DOHH2 (cell line): Measurements from ENCODE around the gene LYRM2.

Source experiments
- CTCF ChIP-seq: fragments of 200-600 bp; sonication (generic); IDR thresholded peaks from one replicate; pipeline ENCODE4 v1.5.1; 2014; ENCODE audit warnings: antibody characterized with exemption, mild to moderate bottlenecking, low read depth, low read length; ENCODE audit not compliant: poor library complexity, severe bottlenecking
- EZH2phosphoT487 ChIP-seq: fragments of 200-600 bp; sonication (generic); IDR thresholded peaks from 2 replicates; pipeline ENCODE4 v1.6.1; 2017; ENCODE audit warnings: borderline replicate concordance, mild to moderate bottlenecking, antibody characterized with exemption, low read length, moderate library complexity, mixed read lengths

GRCh38 chr6:89597988-89598387 is 40.6 kb downstream of the LYRM2 start:
- TF ChIP-seq CTCF, result peak; percentile 32
- TF ChIP-seq EZH2phosphoT487, result no peak
